ENCODE data around the gene CFAP92. TPM values are rescaled to one million over a fixed set of nuclear protein-coding genes. Genes with fewer than 3 reads are reported as not detected.
A peak's percentile ranks its signal among the peaks of the same experiment; 100 is the strongest.

CFAP92 gene
- total RNA-seq, 1 donor from 2014 or later, result 8.7 TPM

- Mint-ChIP-seq H3K4me1 (peaks cover 17% of the 10 kb centered on the region), H3K4me3 (no peak overlapping the region), H3K9me3 (peaks cover 2% of the 10 kb centered on the region), H3K27me3 (ENCODE audit: low read depth) (no peaks in the 10 kb centered on the region), H3K27ac (ENCODE audit: unreplicated experiment) (no peak overlapping the region), H3K36me3 (ENCODE audit: low read depth) (peaks cover 10% of the 10 kb centered on the region)
- no peak for TF ChIP-seq CTCF (conservative IDR thresholded peaks at IDR 0.05)
- no peak for DNase-seq (ENCODE audit: low read depth, low spot score)
Observed at GRCh38 chr3:129028866-129029265, 35.0 kb upstream of the CFAP92 start.

DNA sequence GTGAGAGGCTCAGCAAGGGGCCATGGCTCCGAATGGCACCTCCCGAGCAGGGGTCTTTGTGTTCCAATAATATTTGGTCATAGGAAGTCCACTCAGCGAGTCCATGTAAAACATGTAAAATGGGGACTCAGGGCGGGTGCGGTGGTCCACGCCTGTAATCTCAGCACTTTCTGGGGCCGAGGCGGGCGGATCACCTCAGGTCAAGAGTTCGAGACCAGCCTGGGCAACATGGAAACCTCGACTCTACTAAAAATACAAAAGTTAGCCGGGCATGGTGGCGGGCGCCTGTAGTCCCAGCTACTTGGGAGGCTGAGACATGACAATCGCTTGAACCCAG is 33.6 kb upstream of the CFAP92 start:
- TF ChIP-seq CTCF (conservative IDR thresholded peaks at IDR 0.05), result no peak
- no peak for DNase-seq (ENCODE audit: low read depth, low spot score)

GRCh38 chr3:129026728-129027543 is 33.1 kb upstream of the CFAP92 start:
- Mint-ChIP-seq H3K4me1 (peaks cover 17% of the 10 kb centered on the region), H3K27ac (ENCODE audit: unreplicated experiment) (peak overlapping the region; percentile 91), H3K4me3 (peak overlapping the region; percentile 76), H3K36me3 (ENCODE audit: low read depth) (peaks cover 13% of the 10 kb centered on the region), H3K27me3 (ENCODE audit: low read depth) (no peaks in the 10 kb centered on the region), H3K9me3 (peaks cover 2% of the 10 kb centered on the region)
- peak; percentile 67 for TF ChIP-seq CTCF (conservative IDR thresholded peaks at IDR 0.05)
- peak; percentile 71 for DNase-seq (ENCODE audit: low read depth, low spot score)

More for the DNA sequence above, 33.6 kb upstream of the CFAP92 start:
- Mint-ChIP-seq H3K27ac (ENCODE audit: unreplicated experiment) (no peak overlapping the region), H3K27me3 (ENCODE audit: low read depth) (no peaks in the 10 kb centered on the region), H3K4me1 (peaks cover 17% of the 10 kb centered on the region), H3K36me3 (ENCODE audit: low read depth) (peaks cover 11% of the 10 kb centered on the region), H3K9me3 (peaks cover 2% of the 10 kb centered on the region), H3K4me3 (no peak overlapping the region)

GRCh38 chr3:129025691-129026435 is 32.0 kb upstream of the CFAP92 start:
- Mint-ChIP-seq H3K36me3 (ENCODE audit: low read depth) (peaks cover 13% of the 10 kb centered on the region), H3K9me3 (peaks cover 2% of the 10 kb centered on the region), H3K27ac (ENCODE audit: unreplicated experiment) (peak overlapping the region; percentile 40), H3K4me1 (peaks cover 17% of the 10 kb centered on the region), H3K4me3 (peak overlapping the region; percentile 76), H3K27me3 (ENCODE audit: low read depth) (no peaks in the 10 kb centered on the region)
- TF ChIP-seq CTCF (conservative IDR thresholded peaks at IDR 0.05), result no peak
- no peak for DNase-seq (ENCODE audit: low read depth, low spot score)

DNA sequence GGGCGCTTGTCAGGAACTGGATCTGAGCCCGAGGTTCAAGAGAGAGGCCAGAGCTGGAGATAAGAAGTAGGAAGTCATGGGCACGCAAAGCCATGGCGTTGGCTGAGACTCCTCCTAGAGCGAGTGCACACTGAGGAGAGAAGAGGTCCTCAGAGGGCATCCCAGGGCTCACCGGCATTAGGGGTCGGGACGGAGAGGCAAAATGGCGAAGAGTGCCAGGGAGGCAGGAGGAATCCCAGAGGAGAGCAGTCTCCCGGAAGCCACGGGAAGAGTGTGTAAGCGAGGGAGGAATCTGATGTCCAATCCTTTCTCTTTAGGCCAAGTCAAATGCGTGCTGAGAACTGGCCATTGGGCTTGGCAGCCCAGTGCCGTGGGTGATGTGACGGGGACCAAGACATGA is 31.2 kb upstream of the CFAP92 start:
- Mint-ChIP-seq H3K9me3 (peaks cover 2% of the 10 kb centered on the region), H3K27me3 (ENCODE audit: low read depth) (no peaks in the 10 kb centered on the region), H3K4me3 (no peak overlapping the region), H3K4me1 (peaks cover 17% of the 10 kb centered on the region), H3K27ac (ENCODE audit: unreplicated experiment) (peak overlapping the region; percentile 40), H3K36me3 (ENCODE audit: low read depth) (peaks cover 13% of the 10 kb centered on the region)
- no peak for DNase-seq (ENCODE audit: low read depth, low spot score)
- no peak for TF ChIP-seq CTCF (conservative IDR thresholded peaks at IDR 0.05)
